NCI-H226 (cell line): Measurements from ENCODE around the gene CELF2.

ENCODE experiments used
- DNase-seq: peaks from one replicate; pipeline ENCODE4 v3.0.0-alpha.2; 2015

The CELF2 gene

DNA sequence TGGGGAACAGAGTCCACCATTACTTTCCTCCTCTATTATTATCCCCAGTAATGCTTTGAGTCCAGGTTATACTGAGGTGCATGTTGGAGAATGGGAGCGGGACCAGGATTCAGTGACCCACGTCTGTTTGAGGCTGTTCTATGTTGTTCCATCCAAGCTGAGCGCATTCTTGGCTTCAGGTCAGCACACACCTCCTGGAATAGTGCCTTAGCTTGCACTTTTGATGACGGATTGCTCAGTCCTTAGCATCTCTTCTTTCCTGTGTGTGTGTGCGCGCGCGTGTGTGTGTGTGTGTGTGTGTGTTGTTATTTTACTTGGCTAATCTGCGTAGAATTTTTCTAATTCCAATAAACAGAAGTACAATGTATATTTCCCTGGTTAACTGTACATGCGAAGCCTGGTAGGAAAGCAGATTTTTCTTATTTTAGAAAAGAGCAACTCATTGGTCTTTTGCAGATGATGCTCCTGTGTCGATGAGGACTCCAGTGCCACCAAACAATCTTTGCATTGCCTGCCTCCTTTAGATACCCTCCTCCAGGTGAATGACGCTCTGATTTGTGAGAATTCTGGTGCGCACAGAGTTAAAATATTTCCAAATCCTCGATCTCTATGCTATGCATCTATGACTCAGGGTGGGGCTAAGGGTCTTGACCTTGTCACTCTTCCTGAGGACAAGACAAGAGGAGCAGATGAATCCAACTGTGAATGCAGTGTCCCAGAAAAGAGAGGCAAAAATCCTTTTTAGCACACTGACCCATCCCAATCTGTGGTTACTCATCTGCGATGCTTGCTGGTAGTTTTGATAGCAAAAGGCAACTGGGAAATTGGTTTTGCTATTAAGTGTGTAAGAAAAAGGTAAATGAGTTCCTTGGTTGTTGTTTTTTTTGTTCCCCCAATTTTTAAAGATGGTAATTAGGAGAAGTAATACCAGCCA, 13.3 kb upstream of the CELF2 start:
- no peak for DNase-seq

- no peak for DNase-seq
Observed at GRCh38 chr10:11005725-11006427, 11.8 kb upstream of the CELF2 start.

GRCh38 chr10:11006428-11006825, 11.2 kb upstream of the CELF2 start:
- DNase-seq: no peak

DNA sequence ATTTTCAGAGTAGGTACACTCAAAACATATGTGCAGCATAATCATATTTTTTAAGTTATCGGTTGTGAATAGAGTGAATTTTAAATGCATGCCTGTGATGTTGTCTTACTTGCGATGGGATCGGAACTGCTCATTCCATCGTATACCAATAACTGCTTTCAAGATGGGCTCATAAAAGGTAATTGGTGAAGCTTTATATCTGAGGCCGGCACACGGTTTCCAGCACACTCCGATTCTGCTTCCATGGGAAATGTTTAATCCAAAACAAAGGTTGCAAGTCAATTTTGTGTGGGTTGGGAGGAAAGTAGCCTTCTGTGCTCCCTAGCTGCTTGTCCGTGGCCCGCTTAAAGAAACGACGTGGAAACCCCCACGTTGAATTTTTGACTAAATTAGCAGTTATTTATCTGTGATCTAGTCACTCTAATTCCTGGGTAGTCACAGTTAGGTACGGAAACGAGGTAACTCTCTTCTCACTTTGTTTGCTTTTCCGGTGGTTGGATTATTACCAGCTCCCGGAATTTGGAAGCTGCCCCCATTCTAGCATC, 10.1 kb upstream of the CELF2 start:
- no peak for DNase-seq

DNA sequence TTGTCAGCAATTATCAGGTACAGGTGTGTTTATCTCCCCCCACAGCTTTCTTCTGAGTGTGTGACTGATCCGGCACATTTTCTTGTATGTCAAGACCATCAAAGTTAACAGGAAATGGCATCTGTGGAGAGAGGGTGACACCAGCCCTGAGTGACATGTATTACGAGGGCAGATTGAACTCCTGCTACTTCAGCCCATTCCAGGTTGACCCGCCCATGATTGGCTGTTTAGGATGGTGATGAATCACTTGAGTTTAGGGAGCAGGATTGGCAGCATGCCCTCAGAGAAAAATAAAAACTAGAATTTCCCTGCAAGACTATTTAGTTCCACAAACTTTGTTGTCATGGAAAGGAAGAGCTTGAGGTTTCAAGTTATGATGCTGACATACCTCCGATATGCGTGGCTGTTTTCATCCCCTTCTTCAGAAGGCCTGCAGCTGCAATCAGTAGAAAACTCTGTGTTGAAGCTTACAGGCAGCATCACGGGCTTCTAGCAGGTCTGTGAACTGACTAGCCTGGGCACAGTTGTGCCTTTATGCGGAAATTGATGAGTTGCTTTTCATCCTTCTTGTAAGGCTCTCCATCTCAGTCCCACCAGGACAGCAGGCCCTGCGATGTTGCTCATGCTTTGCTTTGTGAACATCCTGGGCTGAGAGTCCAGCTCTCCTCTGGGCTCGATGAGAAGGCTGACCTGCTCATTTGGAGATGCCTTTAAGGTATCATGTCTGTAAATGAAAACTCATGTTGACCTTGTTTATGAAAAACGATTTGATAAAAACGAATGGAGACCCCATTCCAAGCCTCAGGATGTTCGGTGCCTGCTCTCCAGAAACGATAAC, 8.0 kb upstream of the CELF2 start:
- DNase-seq: no peak

- no peak for DNase-seq
Observed at GRCh38 chr10:11010582-11010981, 7.1 kb upstream of the CELF2 start.

DNA sequence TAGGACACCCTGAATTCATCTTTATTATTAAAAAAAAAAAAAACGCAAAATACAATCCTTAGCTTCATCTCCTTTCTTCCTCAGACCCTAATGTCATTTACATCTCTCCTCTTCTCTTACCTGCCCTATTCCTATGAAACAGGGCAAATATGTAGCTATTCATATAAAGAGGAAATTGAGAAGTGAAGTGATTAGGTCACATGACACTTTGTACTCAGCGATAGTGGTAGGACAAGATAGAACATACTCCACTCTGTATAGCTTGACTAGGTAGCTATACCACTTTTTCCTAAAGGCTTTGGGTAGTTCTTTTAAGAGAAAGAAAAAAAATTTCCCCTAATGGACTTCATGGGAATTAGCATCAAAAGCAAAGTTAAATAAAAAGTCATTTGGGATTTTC, 6.2 kb upstream of the CELF2 start:
- no peak for DNase-seq

- no peak for DNase-seq
Observed at GRCh38 chr10:11011984-11012383, 5.7 kb upstream of the CELF2 start.

DNA sequence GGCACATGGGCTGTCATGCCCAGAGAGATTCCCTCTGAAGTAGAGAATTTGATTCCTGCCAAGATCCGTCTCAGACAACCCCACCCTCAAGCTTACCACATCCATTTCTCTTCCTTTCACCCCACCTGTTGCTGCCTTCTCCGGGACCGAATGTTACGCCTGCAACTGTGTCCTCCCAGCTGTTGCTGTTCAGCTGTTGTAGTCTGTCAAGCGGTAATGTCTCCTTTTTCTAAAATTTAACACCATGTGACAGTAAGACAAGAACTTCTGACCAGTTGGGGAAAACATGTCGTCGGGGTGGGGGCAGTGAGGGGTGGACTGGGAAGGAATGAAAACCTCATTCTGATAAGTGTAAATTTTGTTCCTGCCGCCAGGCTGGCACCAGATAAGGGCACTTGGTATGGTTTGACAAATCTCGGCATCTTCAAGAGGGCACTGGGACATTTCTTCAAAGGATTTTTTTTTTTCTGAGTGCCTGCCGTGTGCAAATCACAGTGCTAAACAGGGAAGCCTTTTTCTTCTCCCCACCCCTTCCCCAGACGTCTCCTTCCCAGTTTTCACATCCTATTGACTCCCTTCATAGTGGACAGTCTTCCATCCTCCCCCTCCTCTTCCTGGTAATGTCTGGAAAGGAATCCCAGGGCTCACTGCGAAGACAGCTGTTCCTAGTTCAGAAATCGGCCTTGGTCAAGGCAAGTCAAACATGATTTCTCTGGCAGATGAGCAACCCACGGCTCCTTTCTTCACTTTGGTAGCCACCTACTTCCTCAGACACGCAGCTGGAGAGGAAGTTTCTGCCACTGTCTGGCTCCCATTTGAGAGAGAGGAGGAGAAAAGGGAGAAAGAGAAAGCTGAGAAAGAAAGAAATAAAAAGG, 5.0 kb upstream of the CELF2 start:
- DNase-seq: no peak

- no peak for DNase-seq
Observed at GRCh38 chr10:11013836-11014235, 3.8 kb upstream of the CELF2 start.

DNA sequence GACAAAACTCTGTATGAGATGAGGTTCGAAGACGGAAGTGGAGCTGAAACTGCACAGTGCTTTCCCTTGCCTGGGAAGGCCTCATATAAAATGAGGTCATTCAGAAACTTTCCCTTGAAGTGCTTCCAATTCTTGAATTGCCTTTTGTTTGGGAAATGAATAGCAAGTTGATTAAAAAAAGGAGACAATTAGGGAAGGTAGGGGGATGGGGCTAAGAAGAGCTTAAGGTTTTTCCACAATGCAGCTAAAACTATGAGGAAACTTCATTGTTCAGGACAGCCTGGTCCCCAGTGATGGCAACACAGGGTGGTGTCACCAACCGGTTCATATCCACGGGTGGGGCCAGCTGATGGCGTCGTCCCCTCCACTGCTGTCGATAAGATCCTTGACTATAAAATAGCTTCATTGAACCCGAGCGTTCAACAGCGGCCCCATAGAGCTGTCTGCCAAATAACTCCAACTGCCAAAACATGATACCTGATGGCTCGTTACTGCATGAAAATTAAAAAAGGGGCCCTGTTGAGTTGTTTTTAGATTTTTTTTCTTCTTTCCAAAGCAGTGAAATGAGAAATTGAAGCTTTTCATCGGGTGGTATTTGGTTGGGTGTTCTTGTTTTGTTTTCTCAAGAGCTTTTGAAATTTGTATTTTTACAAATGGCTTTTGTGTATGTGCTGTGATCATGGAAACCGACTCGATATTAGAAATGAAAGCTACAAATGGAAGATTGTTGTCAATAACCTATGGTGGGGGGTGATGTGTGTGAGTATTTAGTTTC, 2.8 kb upstream of the CELF2 start:
- no peak for DNase-seq

- DNase-seq: no peak
Observed at GRCh38 chr10:11015446-11015934, 2.2 kb upstream of the CELF2 start.

DNA sequence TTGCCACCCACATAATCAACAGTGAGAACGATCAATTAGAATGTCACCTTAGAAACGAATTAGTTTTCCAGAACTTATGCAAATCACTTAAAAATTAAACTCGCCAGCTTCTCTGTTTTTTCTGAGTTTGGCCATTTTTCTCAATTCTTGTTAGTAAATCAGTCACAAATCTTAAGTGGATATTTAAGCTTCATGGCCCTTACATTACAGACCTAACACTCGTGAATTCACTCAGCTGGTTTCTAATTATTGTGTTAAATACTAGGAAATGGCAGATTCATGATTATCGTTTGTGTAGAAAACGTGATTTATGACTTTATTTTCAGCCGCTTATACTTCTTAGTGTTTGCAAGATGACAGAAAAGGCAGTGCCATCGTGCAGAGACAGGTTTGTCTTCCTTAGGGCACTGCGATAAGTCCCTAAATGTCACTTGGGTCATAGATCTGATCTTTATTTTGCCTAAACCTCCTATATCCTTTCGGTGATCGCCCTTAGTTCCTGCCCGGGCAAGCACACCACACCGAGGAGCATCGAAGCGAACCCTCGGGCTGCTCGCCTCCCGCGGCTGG, 587 bp upstream of the CELF2 start:
- no peak for DNase-seq

DNA sequence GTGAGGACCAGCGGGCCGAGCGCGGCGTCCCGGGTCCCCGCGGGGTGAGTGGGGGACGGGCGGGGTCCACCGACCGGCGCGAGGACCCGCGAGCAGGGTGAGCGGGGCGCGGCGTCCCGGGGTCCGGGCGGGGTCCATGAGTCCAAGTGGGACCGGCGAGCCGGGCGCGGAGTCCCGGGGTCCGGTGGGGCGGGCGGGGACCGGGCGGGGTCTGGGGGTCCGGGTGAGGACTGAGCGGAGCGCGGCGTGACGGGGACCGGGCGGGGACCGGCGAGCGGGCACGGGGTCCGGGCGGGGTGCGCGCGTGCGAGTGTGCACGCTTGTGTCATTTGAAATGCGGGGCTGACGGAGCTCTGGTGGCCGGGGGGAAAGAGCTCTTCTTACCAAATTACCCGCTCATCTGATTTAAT, 765 bp downstream of the CELF2 start:
- no peak for DNase-seq

- no peak for DNase-seq
Observed at GRCh38 chr10:11018855-11019631, 1.4 kb downstream of the CELF2 start.

GRCh38 chr10:11019724-11020547, 2.3 kb downstream of the CELF2 start:
- DNase-seq: no peak

DNA sequence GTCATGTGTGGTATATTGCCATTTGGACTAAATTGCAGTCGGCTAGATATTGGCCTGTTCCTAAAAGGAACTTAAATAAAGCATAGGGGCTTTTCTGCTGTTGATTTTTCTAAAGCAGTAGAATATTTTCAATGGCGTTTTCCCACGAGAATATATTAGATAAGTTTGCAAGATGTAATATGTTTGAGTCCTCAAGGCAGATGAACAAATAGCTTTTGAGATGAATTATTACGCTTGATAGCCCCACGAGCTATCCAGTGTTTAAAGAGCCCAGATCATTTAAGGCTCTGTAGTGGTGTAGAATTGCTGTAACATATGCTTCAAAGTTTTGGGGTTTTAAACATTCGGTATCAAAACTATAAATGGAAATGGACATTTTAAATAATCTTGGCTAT, 2.9 kb downstream of the CELF2 start:
- no peak for DNase-seq

GRCh38 chr10:11022213-11022612, 4.5 kb downstream of the CELF2 start:
- no peak for DNase-seq
